HG02885 (cell line): ENCODE measurements around the gene ZNG1B.
"Not testable (repeated sequence)": the region's sequence is repeated elsewhere in the genome, so short reads cannot be mapped to it uniquely, and the experiment has no call there.

ENCODE experiments used
- ATAC-seq: cut with Tn5 transposase; IDR thresholded peaks from one replicate; pipeline ENCODE4 v1.9.1; 2021; ENCODE audit warnings: mild to moderate bottlenecking; ENCODE audit not compliant: unreplicated experiment, poor library complexity

The ZNG1B gene

GRCh38 chr2:113437508-113438465 is at the start of gene ZNG1B:
Gene ZNG1B (plus strand): TSS chr2:113437691. CDS start chr2:113437869, 178 bp downstream.
- ATAC-seq: not testable (repeated sequence)

GRCh38 chr2:113390124-113390849 is 47.2 kb upstream of the ZNG1B start:
- ATAC-seq: peak; percentile 93

- ATAC-seq: no peak
Measured at GRCh38 chr2:113391073-113391472, 46.4 kb upstream of the ZNG1B start.

- ATAC-seq: no peak
Measured at GRCh38 chr2:113406114-113406513, 31.4 kb upstream of the ZNG1B start.

- ATAC-seq: no peak
Measured at GRCh38 chr2:113407446-113408099, 29.9 kb upstream of the ZNG1B start.

GRCh38 chr2:113411725-113412352 is 25.7 kb upstream of the ZNG1B start:
- not testable (repeated sequence) for ATAC-seq

GRCh38 chr2:113412774-113413173 is 24.7 kb upstream of the ZNG1B start:
- ATAC-seq: not testable (repeated sequence)

- not testable (repeated sequence) for ATAC-seq
Measured at GRCh38 chr2:113431773-113432172, 5.7 kb upstream of the ZNG1B start.

- ATAC-seq: not testable (repeated sequence)
Measured at GRCh38 chr2:113433468-113433867, 4.0 kb upstream of the ZNG1B start.

- ATAC-seq: not testable (repeated sequence)
Measured at GRCh38 chr2:113465770-113466169, 28.3 kb downstream of the ZNG1B start.

- not testable (repeated sequence) for ATAC-seq
Measured at GRCh38 chr2:113476688-113477368, 39.3 kb downstream of the ZNG1B start.

GRCh38 chr2:113496527-113496926 is 59.0 kb downstream of the ZNG1B start:
- not testable (repeated sequence) for ATAC-seq

GRCh38 chr2:113498365-113498764 is 60.9 kb downstream of the ZNG1B start, which contains the start of gene FOXD4L1:
Gene FOXD4L1 (plus strand): TSS chr2:113498665. CDS start chr2:113499257, 592 bp downstream.
- ATAC-seq: not testable (repeated sequence)

GRCh38 chr2:113499019-113499885 is 61.8 kb downstream of the ZNG1B start:
- not testable (repeated sequence) for ATAC-seq

GRCh38 chr2:113499886-113500722 is 62.6 kb downstream of the ZNG1B start:
- ATAC-seq: not testable (repeated sequence)

GRCh38 chr2:113500723-113501038 is 63.2 kb downstream of the ZNG1B start:
- not testable (repeated sequence) for ATAC-seq

GRCh38 chr2:113502216-113503093 is 65.0 kb downstream of the ZNG1B start:
- ATAC-seq: peak; percentile 22
